HCT116 (cell line): ENCODE measurements around the gene SPATA19.

Source experiments
- EZH2 ChIP-seq: fragments of 200-600 bp; sonication (generic); IDR thresholded peaks from 2 replicates; pipeline ENCODE4 v1.6.1; 2017; ENCODE audit warnings: antibody characterized with exemption, mixed run types
- POLR2A ChIP-seq: IDR thresholded peaks from 2 replicates; pipeline ENCODE4 v1.7.0; 2011; ENCODE audit warnings: borderline replicate concordance; ENCODE audit not compliant: insufficient read depth, insufficient read length; ENCODE audit errors: extremely low read depth
- TF ChIP-seq, protein P1 (sequence below), 3 experiments: fragments of 200-600 bp in 1 of 3; sonication (generic) in 1 of 3; IDR thresholded peaks in 2 of 3; conservative IDR thresholded peaks in 1 of 3; 2 replicates each; pipeline ENCODE4 v1.5.1; 2012 to 2017; ENCODE audit warnings: low read depth in 2 of 3, low read length in 2 of 3, antibody characterized with exemption in 1 of 3, borderline replicate concordance in 1 of 3, control low read depth in 1 of 3, mild to moderate bottlenecking in 1 of 3, mixed read lengths in 1 of 3, mixed run types in 1 of 3, moderate library complexity in 1 of 3; ENCODE audit not compliant: insufficient read depth in 1 of 3
- TF ChIP-seq, protein P2 (sequence below): IDR thresholded peaks from 2 replicates; pipeline ENCODE4 v1.6.1; 2012; ENCODE audit warnings: low read depth

DNA sequence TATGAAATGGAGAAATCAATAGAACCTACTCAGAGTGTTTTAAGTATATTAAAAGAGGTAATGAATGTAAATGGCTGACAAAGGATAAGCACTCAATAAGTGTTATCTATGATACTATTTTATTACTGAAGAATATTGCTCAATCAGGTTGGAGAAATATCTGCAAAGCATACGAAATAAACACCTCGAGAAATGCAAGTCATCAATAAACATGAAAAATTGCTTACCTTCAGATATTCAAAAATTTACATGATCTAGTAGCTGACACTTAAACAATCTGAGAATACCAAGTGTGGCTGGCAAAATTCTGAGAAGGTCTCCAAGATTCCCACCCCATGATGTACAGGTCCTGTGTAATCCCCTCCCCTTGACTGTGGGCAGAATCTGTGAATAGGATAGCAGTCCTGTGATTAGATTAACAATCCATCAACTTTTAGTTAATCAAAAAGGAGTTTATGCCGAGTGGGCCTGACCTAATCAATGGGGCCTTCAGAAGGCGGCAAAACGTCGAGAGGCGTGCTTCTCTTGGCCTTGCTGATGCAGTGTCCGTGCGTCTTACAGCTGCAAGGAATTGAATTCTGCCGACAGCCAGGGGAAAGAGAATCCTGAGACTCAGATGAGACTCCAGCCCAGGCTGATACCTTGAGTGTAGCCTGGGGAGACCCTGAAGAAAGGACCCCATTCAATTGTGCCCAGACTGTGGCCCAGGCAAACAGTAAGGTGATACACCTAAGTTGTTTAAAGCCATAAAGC lies 49.1 kb downstream of the SPATA19 start:
- TF ChIP-seq EZH2 (no peak), POLR2A (no peak)
- TF ChIP-seq, protein P1, sequence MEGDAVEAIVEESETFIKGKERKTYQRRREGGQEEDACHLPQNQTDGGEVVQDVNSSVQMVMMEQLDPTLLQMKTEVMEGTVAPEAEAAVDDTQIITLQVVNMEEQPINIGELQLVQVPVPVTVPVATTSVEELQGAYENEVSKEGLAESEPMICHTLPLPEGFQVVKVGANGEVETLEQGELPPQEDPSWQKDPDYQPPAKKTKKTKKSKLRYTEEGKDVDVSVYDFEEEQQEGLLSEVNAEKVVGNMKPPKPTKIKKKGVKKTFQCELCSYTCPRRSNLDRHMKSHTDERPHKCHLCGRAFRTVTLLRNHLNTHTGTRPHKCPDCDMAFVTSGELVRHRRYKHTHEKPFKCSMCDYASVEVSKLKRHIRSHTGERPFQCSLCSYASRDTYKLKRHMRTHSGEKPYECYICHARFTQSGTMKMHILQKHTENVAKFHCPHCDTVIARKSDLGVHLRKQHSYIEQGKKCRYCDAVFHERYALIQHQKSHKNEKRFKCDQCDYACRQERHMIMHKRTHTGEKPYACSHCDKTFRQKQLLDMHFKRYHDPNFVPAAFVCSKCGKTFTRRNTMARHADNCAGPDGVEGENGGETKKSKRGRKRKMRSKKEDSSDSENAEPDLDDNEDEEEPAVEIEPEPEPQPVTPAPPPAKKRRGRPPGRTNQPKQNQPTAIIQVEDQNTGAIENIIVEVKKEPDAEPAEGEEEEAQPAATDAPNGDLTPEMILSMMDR (IDR thresholded peaks at IDR 0.05 in 2 of 3, conservative IDR thresholded peaks at IDR 0.05 in 1 of 3; ENCODE audit: borderline replicate concordance in 1 of 3, insufficient read depth in 1 of 3, low read depth in 2 of 3, low read length in 2 of 3) = no peak
- TF ChIP-seq, protein P2, sequence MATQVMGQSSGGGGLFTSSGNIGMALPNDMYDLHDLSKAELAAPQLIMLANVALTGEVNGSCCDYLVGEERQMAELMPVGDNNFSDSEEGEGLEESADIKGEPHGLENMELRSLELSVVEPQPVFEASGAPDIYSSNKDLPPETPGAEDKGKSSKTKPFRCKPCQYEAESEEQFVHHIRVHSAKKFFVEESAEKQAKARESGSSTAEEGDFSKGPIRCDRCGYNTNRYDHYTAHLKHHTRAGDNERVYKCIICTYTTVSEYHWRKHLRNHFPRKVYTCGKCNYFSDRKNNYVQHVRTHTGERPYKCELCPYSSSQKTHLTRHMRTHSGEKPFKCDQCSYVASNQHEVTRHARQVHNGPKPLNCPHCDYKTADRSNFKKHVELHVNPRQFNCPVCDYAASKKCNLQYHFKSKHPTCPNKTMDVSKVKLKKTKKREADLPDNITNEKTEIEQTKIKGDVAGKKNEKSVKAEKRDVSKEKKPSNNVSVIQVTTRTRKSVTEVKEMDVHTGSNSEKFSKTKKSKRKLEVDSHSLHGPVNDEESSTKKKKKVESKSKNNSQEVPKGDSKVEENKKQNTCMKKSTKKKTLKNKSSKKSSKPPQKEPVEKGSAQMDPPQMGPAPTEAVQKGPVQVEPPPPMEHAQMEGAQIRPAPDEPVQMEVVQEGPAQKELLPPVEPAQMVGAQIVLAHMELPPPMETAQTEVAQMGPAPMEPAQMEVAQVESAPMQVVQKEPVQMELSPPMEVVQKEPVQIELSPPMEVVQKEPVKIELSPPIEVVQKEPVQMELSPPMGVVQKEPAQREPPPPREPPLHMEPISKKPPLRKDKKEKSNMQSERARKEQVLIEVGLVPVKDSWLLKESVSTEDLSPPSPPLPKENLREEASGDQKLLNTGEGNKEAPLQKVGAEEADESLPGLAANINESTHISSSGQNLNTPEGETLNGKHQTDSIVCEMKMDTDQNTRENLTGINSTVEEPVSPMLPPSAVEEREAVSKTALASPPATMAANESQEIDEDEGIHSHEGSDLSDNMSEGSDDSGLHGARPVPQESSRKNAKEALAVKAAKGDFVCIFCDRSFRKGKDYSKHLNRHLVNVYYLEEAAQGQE = no peak
